IPS DF 19.7 (cell line): Measurements from ENCODE around the gene TAPBP.
"Not testable (repeated sequence)": the region's sequence is repeated elsewhere in the genome, so short reads cannot be mapped to it uniquely, and the experiment has no call there.

Experiments used
- DNase-seq: peaks from one replicate; pipeline ENCODE4 v3.0.0-alpha.2; 2013; ENCODE audit warnings: low read depth, low spot score

TAPBP gene

DNA sequence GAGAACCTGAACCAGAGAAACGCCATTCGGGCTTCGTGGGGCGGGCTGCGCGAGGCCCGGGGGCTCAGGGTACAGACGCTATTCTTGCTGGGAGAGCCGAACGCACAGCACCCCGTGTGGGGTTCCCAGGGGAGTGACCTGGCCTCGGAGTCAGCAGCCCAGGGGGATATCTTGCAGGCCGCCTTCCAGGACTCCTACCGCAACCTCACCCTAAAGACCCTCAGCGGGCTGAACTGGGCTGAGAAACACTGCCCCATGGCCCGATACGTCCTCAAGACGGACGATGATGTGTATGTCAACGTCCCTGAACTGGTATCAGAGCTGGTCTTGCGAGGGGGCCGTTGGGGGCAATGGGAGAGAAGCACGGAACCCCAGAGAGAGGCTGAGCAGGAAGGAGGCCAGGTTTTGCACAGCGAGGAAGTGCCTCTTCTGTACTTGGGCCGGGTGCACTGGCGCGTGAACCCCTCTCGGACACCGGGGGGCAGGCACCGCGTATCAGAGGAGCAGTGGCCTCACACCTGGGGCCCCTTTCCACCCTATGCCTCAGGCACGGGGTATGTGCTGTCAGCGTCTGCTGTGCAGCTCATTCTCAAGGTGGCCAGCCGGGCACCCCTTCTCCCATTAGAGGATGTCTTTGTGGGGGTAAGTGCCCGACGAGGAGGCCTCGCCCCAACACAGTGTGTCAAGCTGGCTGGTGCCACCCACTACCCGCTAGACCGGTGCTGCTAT is 36.1 kb downstream of the TAPBP start:
- no peak for DNase-seq

- peak; percentile 87 for DNase-seq
These were observed 36.8 kb downstream of the TAPBP start, which contains the start of gene B3GALT4 for GRCh38 chr6:33276864-33277662. TSS of gene B3GALT4 (plus strand) at chr6:33277123. CDS start at chr6:33277420, 297 bp downstream.

GRCh38 chr6:33276581-33276863 is 37.4 kb downstream of the TAPBP start:
- DNase-seq = no peak

DNA sequence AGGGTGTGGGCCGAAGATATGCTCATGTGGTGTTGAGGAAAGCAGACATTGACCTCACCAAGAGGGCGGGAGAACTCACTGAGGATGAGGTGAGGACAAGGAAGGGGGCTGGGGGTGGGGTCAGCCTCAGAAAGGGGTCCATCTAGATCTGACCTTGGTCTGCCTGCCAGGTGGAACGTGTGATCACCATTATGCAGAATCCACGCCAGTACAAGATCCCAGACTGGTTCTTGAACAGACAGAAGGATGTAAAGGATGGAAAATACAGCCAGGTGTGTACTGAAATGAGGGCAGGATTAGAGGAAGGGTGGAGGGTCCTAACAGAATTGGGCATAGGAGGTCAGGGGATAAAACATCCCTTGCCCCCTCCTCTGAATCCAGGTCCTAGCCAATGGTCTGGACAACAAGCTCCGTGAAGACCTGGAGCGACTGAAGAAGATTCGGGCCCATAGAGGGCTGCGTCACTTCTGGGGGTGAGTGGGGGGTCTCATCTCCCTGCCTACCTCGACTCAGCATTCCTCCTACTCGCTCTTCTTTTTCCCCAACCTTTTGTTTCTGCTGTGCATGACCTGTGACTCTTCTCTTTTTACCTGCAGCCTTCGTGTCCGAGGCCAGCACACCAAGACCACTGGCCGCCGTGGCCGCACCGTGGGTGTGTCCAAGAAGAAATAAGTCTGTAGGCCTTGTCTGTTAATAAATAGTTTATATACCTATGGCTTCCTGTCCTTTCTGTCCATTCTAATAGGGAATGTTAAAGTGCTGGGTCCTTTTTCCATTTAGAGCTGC is 37.9 kb downstream of the TAPBP start:
- not testable (repeated sequence) for DNase-seq

DNA sequence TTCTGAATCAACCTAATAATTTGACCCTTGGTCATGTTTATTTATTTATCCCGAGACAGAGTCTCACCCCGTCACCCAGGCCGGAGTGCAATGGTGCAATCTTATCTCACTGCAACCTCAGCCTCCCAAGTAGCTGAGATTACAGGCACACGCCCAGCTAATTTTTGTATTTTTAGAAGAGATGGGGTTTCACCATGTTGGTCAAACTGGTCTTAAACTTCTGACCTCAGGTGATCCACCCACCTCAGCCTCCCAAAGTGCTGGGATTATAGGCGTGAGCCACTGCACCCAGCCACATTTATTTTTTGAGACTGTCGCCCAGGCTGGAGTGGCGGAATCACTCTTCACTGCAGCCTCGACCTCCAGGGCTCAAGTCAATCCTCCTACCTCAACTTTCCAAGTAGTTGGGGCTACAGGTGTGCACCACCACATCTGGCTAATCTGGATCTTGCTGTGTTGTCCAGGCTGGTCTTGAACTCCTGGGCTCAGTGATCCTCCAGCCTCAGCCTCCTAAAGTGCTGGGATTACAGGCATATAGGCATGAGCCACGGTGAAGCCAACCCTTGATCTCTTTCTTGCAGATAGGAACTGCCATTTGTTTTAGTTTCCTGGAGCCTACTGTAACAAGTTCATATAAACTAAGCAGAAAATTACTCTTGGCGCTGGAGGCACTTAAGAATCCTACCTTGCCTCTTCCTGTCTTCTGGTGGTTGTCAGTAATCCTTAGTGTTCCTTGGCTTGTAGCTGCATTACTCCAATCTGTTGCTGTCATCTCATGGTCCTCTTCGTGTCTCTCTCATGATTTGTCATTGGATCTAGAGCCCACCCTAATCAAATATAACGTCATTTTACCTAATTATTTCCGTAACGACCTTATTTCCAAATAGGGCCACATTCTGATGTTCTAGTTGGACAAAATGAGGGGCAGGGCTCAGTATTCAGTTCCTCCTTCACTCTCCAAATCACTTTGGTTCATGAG is 39.7 kb downstream of the TAPBP start:
- no peak for DNase-seq

GRCh38 chr6:33273129-33273923 is 40.6 kb downstream of the TAPBP start:
- DNase-seq = no peak

GRCh38 chr6:33272275-33273128 is 41.4 kb downstream of the TAPBP start:
- no peak for DNase-seq

GRCh38 chr6:33271468-33272274 is 42.2 kb downstream of the TAPBP start, which contains the start of the genes RPS18 and VPS52:
TSS of gene RPS18 (plus strand) at chr6:33272075. CDS start at chr6:33272120, 45 bp downstream.
TSS of gene VPS52 (minus strand) at chr6:33271876. CDS start at chr6:33271675, 201 bp downstream.
- DNase-seq = peak; percentile 99

GRCh38 chr6:33271117-33271467 is 42.8 kb downstream of the TAPBP start:
- DNase-seq = no peak

DNA sequence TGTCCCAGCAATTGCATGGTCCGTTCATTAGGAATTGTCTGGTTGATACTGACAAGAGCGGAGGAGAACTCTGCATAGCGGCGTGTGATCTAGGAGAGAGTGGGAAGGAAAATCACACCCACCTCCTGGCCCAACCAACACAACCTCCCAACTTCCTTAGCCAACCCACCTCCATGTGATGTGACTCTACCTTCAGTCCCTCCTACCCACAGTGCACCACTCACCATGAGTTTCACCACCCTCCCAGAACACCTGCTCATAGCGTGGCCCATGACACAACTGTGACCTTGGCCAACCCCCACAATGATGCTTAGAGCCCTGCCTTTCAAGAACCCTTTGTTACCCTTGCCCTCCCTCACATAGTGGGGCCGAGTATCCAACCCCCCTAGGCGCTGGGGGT is 49.9 kb downstream of the TAPBP start:
- DNase-seq = no peak

DNA sequence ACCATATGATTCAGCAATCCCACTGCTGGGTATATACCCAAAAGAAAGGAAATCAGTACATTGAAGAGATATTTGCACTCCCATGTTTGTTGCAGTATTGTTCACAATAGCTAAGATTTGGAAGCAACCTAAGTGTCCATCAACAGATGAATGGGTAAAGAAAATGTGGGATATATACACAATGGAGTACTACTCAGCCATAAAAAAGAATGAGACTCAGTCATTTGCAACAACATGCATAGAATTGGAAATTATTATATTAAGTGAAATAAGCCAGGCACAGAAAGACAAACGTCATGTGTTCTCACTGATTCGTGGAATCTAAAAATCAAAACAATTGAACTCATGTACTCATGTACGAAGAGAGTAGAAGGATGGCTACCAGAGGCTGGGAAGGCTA is 51.4 kb downstream of the TAPBP start:
- not testable (repeated sequence) for DNase-seq

DNA sequence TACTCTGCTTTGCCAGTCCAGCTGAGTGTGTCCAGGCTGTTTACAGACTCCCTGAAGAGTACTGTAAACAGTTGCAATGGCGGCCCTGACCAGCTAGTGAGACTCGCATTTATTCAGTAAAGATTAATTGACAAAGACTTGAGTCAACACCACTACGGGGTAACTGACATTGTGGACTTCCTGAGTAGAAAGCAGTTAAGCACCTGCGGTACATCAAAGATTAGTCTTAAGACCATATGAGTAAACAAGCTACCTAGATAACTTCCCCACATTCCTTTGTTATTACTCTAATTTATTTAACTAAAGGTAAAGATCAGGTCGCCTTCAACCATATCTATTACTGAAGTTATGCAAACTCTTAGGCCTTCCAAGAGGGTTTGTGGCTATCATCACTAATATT is 54.8 kb downstream of the TAPBP start:
- no peak for DNase-seq

DNA sequence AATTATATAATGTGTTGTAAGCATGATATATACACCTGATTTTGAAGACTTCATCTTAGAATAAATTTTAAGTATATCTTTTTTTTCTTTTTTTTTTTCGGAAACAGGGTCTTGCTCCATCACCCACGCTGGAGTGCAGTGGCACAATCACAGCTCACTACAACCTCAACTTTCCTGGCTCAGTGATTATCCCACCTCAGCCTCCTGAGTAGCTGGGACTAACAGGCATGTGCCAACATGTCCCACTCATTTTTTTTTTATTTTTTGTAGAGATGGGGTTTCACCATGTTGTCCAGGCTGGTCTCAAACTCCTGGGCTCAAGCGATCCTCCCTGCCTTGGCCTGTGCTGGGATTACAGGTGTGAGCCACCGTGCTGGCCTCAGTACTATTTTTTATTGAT is 59.3 kb downstream of the TAPBP start:
- no peak for DNase-seq

DNA sequence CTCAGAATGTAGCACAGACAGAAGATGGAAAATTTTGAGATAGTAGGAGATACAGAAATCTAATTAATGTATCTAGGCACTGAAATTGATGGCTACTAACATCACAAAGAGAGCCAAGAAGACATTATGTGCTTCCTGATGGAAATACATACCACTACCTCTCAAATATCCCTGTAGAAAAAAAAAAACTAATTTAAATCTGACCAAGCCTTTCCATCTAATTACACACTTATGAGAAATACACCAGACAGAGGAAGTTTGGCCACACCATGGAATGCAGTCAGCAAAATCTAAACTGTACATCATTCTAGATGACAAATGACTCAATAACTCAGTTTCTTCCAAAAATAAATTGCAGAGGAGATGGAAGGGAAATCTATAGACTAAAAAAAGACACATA is 61.1 kb downstream of the TAPBP start:
- DNase-seq = no peak

GRCh38 chr6:33251395-33252012 is 62.4 kb downstream of the TAPBP start:
- no peak for DNase-seq

- no peak for DNase-seq
These were observed 63.1 kb downstream of the TAPBP start for GRCh38 chr6:33250731-33251130.

- DNase-seq = no peak
These were observed 63.9 kb downstream of the TAPBP start for GRCh38 chr6:33249732-33250630.
